ENCODE data around the gene GPR39. TPM values are rescaled to one million over a fixed set of nuclear protein-coding genes. Genes with fewer than 3 reads are reported as not detected.

The GPR39 gene
- total RNA-seq, 4 donors from 2014 or later: 0.13 to 1.3 TPM; not detected in 2

DNA sequence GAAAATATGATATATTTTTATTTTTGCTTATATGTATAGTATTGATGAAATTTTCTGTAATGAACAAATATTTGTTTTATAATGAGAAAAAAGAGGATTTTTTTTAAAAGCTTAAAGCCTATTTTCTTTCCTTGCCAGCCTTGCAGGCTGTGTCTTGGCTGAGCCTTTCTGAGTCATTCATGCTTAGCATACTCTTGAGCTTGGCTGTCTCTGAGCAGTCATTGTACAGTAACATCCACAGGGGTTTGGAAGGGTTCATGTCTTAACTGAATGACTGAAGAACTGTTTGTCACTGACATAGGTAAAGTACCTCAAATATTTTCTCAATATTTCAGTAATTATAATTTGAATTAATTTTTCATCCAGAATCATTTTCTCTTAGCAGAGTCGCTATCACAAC is 49.3 kb downstream of the GPR39 start:
- no peak overlapping the region for H3K4me3 ChIP-seq
- no peaks in the 10 kb centered on the region for H3K27me3 ChIP-seq
- no peak for DNase-seq (ENCODE audit: extremely low spot score)
- H3K4me1 ChIP-seq: no peaks in the 10 kb centered on the region
- 78% methylated on average over 1 of the region's 1 CpG for WGBS
- TF ChIP-seq, protein P1, sequence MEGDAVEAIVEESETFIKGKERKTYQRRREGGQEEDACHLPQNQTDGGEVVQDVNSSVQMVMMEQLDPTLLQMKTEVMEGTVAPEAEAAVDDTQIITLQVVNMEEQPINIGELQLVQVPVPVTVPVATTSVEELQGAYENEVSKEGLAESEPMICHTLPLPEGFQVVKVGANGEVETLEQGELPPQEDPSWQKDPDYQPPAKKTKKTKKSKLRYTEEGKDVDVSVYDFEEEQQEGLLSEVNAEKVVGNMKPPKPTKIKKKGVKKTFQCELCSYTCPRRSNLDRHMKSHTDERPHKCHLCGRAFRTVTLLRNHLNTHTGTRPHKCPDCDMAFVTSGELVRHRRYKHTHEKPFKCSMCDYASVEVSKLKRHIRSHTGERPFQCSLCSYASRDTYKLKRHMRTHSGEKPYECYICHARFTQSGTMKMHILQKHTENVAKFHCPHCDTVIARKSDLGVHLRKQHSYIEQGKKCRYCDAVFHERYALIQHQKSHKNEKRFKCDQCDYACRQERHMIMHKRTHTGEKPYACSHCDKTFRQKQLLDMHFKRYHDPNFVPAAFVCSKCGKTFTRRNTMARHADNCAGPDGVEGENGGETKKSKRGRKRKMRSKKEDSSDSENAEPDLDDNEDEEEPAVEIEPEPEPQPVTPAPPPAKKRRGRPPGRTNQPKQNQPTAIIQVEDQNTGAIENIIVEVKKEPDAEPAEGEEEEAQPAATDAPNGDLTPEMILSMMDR (IDR thresholded peaks at IDR 0.05): no peak
- TF ChIP-seq POLR2AphosphoS5 (IDR thresholded peaks at IDR 0.05): no peak
- TF ChIP-seq POLR2A (IDR thresholded peaks at IDR 0.05; ENCODE audit: low read depth): no peak
- TF ChIP-seq EP300 (IDR thresholded peaks at IDR 0.05): no peak
- H3K27ac ChIP-seq (replicated peaks in 1 of 4): no peak overlapping the region
- no peaks in the 10 kb centered on the region for H3K36me3 ChIP-seq
- H3K9me3 ChIP-seq: peaks cover 0 to 44% (median 25%) of the 10 kb centered on the region in 4 donors
- intact Hi-C loops (cut with DNase I): no loop called here

DNA sequence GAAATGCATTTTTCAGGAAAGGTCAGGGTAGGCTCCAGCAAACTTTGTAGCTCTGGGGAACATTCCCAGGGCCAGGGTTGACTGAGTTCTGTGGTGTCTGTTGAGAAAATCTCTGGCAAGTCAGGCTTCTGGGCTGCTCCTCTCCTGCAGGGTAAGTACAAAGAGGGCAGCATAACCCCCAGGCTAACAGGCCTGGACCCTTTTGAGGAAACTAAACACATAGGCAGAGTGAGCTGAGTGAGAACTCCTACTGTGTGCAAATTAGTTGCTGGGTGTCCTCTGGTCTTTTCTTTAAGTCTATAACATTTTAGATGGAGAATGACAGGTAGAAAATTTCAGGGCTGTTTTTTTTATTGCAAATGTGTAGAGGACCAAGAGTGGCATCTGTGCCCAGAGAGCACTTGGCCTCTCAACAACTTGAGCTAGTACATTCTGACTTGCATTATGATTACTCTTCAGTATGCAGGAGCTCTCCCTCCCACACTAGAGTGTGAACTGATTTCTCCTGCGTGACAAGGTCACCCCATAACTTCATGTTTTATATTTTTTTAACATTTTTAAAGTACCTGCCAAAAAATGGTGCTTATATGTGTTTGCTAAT is 49.9 kb downstream of the GPR39 start:
- H3K27me3 ChIP-seq: no peaks in the 10 kb centered on the region
- H3K9me3 ChIP-seq: peaks cover 0 to 44% (median 25%) of the 10 kb centered on the region in 4 donors
- TF ChIP-seq POLR2A (IDR thresholded peaks at IDR 0.05; ENCODE audit: low read depth) (no peak), POLR2AphosphoS5 (IDR thresholded peaks at IDR 0.05) (no peak), EP300 (IDR thresholded peaks at IDR 0.05) (no peak)
- TF ChIP-seq, protein P1 (IDR thresholded peaks at IDR 0.05): no peak
- H3K36me3 ChIP-seq: no peaks in the 10 kb centered on the region
- WGBS: 80% methylated on average over 1 of the region's 1 CpG
- no peak overlapping the region for H3K27ac ChIP-seq (replicated peaks in 1 of 4)
- DNase-seq (ENCODE audit: extremely low spot score): no peak
- intact Hi-C loops (cut with DNase I): no loop called here
- H3K4me3 ChIP-seq: no peak overlapping the region
- H3K4me1 ChIP-seq: no peaks in the 10 kb centered on the region

DNA sequence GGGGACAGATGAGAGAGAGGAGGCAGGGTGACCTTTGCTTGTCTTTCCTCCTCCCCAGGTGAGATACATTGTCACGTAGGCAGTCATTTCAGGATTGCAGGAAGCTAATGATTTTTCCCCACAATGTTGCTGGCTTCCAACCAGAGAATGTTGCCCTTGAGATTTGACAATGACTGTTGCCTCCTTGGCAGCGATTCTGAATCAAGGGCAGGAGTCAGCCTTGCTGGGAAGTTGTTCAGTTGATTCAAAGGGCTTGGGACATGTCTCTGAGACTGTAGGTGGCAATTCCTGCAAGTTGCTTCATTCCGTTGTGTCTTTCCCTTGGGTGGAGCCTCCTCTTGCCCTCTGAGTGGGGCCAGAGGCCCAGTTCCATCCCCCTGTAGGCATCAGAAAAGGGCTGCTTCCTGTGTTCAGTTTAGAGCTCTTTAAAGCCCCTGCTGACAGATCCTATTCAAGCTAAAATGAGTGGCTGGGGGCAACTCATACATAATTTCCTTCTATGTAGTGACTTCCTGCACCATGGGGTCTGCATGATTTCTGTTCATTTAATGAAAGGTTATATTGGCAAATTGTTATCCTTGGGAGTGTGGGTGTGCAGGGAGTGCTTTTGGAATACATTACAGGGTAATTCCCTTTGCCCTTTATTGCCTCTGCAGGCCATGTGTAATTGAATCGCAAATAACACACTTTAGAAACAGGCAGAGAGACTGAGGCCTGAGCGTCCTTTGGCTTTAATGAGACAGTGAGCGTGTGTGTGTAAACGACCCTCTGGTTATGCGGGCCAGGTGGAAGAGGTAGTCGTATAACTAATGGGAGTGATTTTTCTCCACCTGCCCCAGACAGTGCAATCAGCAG is 52.4 kb downstream of the GPR39 start:
- intact Hi-C loops (cut with DNase I): no loop called here
- 76% methylated on average over 9 of the region's 9 CpGs for WGBS
- H3K27ac ChIP-seq (replicated peaks in 1 of 4): no peak overlapping the region

DNA sequence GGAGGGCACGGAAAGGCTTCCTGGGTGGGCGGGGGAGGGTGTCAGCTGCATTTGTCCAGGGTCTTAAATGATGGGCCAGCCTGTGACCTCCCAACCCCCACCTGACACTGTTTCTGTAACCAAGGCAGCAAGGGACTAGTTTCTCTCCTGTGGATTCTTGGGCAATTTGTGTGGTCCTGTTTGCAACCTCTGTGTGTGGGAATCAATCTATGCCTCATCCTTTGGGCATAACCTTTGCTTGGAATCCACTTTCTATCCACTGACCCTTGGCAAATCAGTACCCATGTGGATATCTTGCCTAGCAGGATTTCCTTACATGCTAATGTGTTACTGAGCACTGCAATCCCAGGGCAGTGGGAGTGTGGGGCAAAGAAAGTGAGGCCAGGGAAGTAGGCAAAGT is 54.1 kb downstream of the GPR39 start:
- H3K27me3 ChIP-seq: no peaks in the 10 kb centered on the region
- peaks cover 0 to 28% (median 18%) of the 10 kb centered on the region in 4 donors for H3K9me3 ChIP-seq
- no peaks in the 10 kb centered on the region for H3K4me1 ChIP-seq
- H3K4me3 ChIP-seq: no peak overlapping the region
- H3K27ac ChIP-seq (replicated peaks in 1 of 4): no peak overlapping the region
- DNase-seq (ENCODE audit: extremely low spot score): peak; percentile 70
- TF ChIP-seq, protein P1 (IDR thresholded peaks at IDR 0.05): no peak
- no peak for TF ChIP-seq POLR2AphosphoS5 (IDR thresholded peaks at IDR 0.05)
- TF ChIP-seq POLR2A (IDR thresholded peaks at IDR 0.05; ENCODE audit: low read depth): no peak
- no peak for TF ChIP-seq EP300 (IDR thresholded peaks at IDR 0.05)
- H3K36me3 ChIP-seq: no peaks in the 10 kb centered on the region
- WGBS: 50% methylated on average over 2 of the region's 2 CpGs
- intact Hi-C loops (cut with DNase I): no loop called here

More for the DNA sequence above, 52.4 kb downstream of the GPR39 start:
- Histone ChIP-seq H3K9me3 (peaks cover 0 to 40% (median 25%) of the 10 kb centered on the region in 4 donors), H3K4me1 (no peaks in the 10 kb centered on the region), H3K36me3 (no peaks in the 10 kb centered on the region), H3K4me3 (no peak overlapping the region), H3K27me3 (no peaks in the 10 kb centered on the region)
- DNase-seq (ENCODE audit: extremely low spot score): no peak
- TF ChIP-seq POLR2A (IDR thresholded peaks at IDR 0.05; ENCODE audit: low read depth): no peak
- no peak for TF ChIP-seq EP300 (IDR thresholded peaks at IDR 0.05)
- no peak for TF ChIP-seq POLR2AphosphoS5 (IDR thresholded peaks at IDR 0.05)
- TF ChIP-seq, protein P1 (IDR thresholded peaks at IDR 0.05): no peak

Data from esophagus muscularis mucosa (tissue), 4 donors.